ENCODE results near the gene RASGEF1C.

Gene RASGEF1C

DNA sequence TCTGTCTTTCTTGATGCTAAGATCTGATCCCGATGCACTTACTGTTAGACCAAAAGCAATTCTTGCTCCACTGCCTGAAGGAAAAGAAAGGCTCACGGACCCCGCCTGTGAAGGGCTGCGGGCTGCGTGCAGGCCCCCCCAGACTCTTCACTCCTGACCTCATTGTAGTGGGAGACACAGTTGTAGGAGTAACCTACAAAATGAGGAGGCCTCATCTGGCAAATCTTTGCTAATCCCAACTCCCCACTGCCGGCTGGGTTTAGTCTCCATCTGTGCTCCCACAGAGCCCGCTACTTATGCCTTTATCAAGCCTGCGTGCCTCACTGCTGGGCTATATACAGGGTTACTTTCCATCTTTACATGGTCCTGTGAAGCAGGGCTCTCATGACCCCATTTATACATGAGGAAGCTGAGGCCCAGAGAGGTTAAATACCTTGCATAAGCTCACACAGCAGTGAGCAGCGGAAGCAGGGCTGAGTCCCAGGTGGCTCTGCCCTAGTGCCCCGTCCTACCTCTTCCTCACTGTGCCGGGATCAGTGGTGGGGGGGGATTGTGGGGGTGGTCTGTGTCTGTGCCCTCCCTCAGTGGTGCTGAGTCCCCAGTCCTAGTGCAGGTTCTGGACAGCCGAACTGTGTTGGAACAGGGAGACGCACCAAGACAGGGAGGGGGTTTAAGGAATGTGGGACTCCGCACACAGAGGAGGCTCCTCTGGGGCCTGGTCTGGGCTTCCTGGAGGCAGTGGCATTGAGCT lies 93.5 kb downstream of the RASGEF1C start:
- TF ChIP-seq GATA1 (IDR thresholded peaks at IDR 0.05; ENCODE audit: low read depth, low read length) (no peak), POLR2A (IDR thresholded peaks at IDR 0.05; ENCODE audit: low read length) (no peak)

GRCh38 chr5:180114304-180115003 lies 94.6 kb downstream of the RASGEF1C start:
- TF ChIP-seq GATA1 (IDR thresholded peaks at IDR 0.05; ENCODE audit: low read depth, low read length), result no peak
- TF ChIP-seq POLR2A (IDR thresholded peaks at IDR 0.05; ENCODE audit: low read length), result no peak
- DNase-seq, result no peak

More for the DNA sequence above, 93.5 kb downstream of the RASGEF1C start:
- no peak for DNase-seq

GRCh38 chr5:180113660-180114303 lies 95.2 kb downstream of the RASGEF1C start:
- TF ChIP-seq POLR2A (IDR thresholded peaks at IDR 0.05; ENCODE audit: low read length), result no peak
- no peak for TF ChIP-seq GATA1 (IDR thresholded peaks at IDR 0.05; ENCODE audit: low read depth, low read length)
- no peak for DNase-seq

GRCh38 chr5:180112181-180112861 lies 96.7 kb downstream of the RASGEF1C start:
- TF ChIP-seq POLR2A (IDR thresholded peaks at IDR 0.05; ENCODE audit: low read length), result no peak
- TF ChIP-seq GATA1 (IDR thresholded peaks at IDR 0.05; ENCODE audit: low read depth, low read length), result no peak
- DNase-seq, result no peak

GRCh38 chr5:180111273-180112002 lies 97.6 kb downstream of the RASGEF1C start:
- no peak for DNase-seq
- no peak for TF ChIP-seq GATA1 (IDR thresholded peaks at IDR 0.05; ENCODE audit: low read depth, low read length)
- TF ChIP-seq POLR2A (IDR thresholded peaks at IDR 0.05; ENCODE audit: low read length), result no peak

GRCh38 chr5:180109920-180110319 lies 99.1 kb downstream of the RASGEF1C start:
- DNase-seq, result no peak
- TF ChIP-seq POLR2A (IDR thresholded peaks at IDR 0.05; ENCODE audit: low read length), result no peak
- TF ChIP-seq GATA1 (IDR thresholded peaks at IDR 0.05; ENCODE audit: low read depth, low read length), result no peak

DNA sequence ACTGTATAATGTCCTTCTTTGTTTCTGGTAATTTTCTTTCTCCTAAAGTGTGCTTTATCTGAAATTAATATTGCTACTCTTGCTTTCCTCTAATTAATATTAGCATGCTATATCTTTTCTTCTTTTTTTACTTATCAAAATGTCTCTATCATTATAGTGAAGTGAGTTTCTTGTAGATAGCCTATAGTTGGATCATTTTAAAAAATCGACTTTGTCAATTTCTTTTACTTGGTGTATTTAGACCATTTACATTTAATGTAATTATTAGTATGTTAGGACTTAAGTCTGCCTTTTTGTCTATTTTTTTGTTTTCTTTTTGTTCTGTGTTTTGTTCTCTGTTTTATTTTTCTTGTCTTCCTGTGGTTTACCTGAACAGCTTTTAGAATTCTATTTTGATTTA lies 102.0 kb downstream of the RASGEF1C start:
- no peak for DNase-seq

GRCh38 chr5:180105827-180106312 lies 103.1 kb downstream of the RASGEF1C start:
- DNase-seq, result no peak
- TF ChIP-seq GATA1 (IDR thresholded peaks at IDR 0.05; ENCODE audit: low read depth, low read length), result no peak
- peak; percentile 14 for TF ChIP-seq POLR2A (IDR thresholded peaks at IDR 0.05; ENCODE audit: low read length)

More for the DNA sequence above, 102.0 kb downstream of the RASGEF1C start:
- TF ChIP-seq POLR2A (IDR thresholded peaks at IDR 0.05; ENCODE audit: low read length), result no peak
- TF ChIP-seq GATA1 (IDR thresholded peaks at IDR 0.05; ENCODE audit: low read depth, low read length), result no peak

DNA sequence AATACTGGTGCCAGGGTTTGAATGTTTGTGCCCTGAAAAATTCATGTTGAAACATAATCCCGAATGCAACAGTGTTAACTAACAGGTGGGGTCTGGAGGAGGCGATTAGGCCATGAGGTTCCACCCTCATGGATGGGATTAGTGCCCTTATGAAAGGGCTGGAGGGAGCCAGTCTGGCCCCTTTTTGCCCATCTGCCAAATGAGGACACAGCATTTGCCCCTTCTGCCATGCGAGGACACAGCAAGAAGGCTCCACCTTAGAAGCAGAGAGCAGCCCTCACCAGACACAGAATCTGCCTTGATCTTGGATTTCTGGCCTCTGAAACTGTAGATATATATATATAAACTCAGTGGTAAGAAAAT lies 104.9 kb downstream of the RASGEF1C start:
- TF ChIP-seq GATA1 (IDR thresholded peaks at IDR 0.05; ENCODE audit: low read depth, low read length), result no peak
- TF ChIP-seq POLR2A (IDR thresholded peaks at IDR 0.05; ENCODE audit: low read length), result no peak

GRCh38 chr5:180103487-180104167 lies 105.4 kb downstream of the RASGEF1C start:
- TF ChIP-seq POLR2A (IDR thresholded peaks at IDR 0.05; ENCODE audit: low read length), result no peak
- TF ChIP-seq GATA1 (IDR thresholded peaks at IDR 0.05; ENCODE audit: low read depth, low read length), result no peak
- no peak for DNase-seq

More for the DNA sequence above, 104.9 kb downstream of the RASGEF1C start:
- DNase-seq, result no peak

GRCh38 chr5:180102636-180103035 lies 106.4 kb downstream of the RASGEF1C start:
- DNase-seq, result no peak
- TF ChIP-seq POLR2A (IDR thresholded peaks at IDR 0.05; ENCODE audit: low read length), result no peak
- TF ChIP-seq GATA1 (IDR thresholded peaks at IDR 0.05; ENCODE audit: low read depth, low read length), result no peak

- DNase-seq, result no peak
- TF ChIP-seq POLR2A (IDR thresholded peaks at IDR 0.05; ENCODE audit: low read length), result no peak
- no peak for TF ChIP-seq GATA1 (IDR thresholded peaks at IDR 0.05; ENCODE audit: low read depth, low read length)
These were observed 107.4 kb downstream of the RASGEF1C start for GRCh38 chr5:180101451-180102105.

Data from erythroblast (primary cell).